ENCODE results near the gene CACNB4.

DNA sequence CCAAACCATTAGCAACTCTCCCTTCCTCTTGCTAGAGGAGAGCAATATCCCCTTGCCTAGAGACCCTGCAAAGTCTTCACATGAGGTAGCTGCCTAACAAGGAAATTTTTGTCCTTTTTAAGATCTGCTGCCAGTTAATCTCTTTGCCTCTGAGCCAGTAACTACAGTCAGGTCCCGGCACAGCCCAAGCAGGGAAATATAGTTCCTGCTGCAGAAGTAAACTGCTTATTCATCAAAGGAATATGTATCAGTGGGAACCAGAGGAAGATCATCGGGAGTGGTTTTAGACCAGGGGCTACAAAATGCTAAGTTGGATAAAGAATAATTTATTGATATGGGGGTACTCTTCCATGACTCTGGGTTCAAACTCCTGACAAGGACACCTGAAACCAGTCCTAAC, 30.6 kb downstream of the CACNB4 start:
- no peak for TF ChIP-seq CTCF (IDR thresholded peaks at IDR 0.05; ENCODE audit: poor library complexity, severe bottlenecking)
- no peak for TF ChIP-seq MXI1 (conservative IDR thresholded peaks at IDR 0.05; ENCODE audit: poor library complexity, severe bottlenecking)
- no peak for TF ChIP-seq POLR2AphosphoS5 (IDR thresholded peaks at IDR 0.05)
